HepG2 (cell line): ENCODE results near the gene TENM3. TPM values are rescaled to one million over a fixed set of nuclear protein-coding genes. Genes with fewer than 3 reads are reported as not detected.
"Not testable (repeated sequence)": the region's sequence is repeated elsewhere in the genome, so short reads cannot be mapped to it uniquely, and the experiment has no call there.

Experiments used
- ATAC-seq: fragments of 200-7000 bp; cut with Tn5 transposase; 3 replicates; pipeline ENCODE4 v1.9.1; 2020; ENCODE audit warnings: mild to moderate bottlenecking, moderate library complexity
- BruUV-seq: library from RNA; stranded (reverse); fragments of 400-500 nt; replicated peaks from 2 replicates; lab custom pipeline; 2021; lab: Mats Ljungman, UMichigan
- CTCF ChIA-PET: fragments of 300-600 bp; formaldehyde crosslinking; extraction: SDS; loops from one replicate; lab custom pipeline; 2021; ENCODE audit warnings: low total read pairs, inconsistent platforms, low intra/inter-chr PET ratio; lab: Yijun Ruan, JAX
- POLR2A ChIA-PET: fragments of 350-600 bp; sonication (Branson Sonifier 250); formaldehyde crosslinking; loops from one replicate; lab custom pipeline; 2020; ENCODE audit warnings: antibody characterized with exemption, inconsistent platforms; lab: Yijun Ruan, JAX
- DNase-seq: peaks from one replicate; pipeline ENCODE4 v3.0.0-alpha.2; 2015; ENCODE audit warnings: low spot score
- FAIRE-seq: peaks from 3 replicates; lab custom pipeline; 2011; peaks lifted over from hg19 to GRCh38; lab: Jason Lieb, UNC
- H2AFZ ChIP-seq: one replicate; pipeline ENCODE4 v1.6.1; 2011; ENCODE audit warnings: low read length, inconsistent platforms
- H3K27ac ChIP-seq: fragments of 300-600 bp; 3 replicates; pipeline ENCODE4 v1.8.0; 2011; ENCODE audit warnings: mixed run types, mild to moderate bottlenecking, mixed read lengths, low read length, inconsistent platforms; ENCODE audit not compliant: insufficient read depth; ENCODE audit errors: extremely low read length
- H3K27me3 ChIP-seq, 2 experiments: fragments of 200-600 bp in 1 of 2; 2 replicates in 1 of 2; 3 replicates in 1 of 2; pipeline versions ENCODE4 v1.6.0 to v1.8.0; 2011; ENCODE audit warnings: low read length in 2 of 2, mild to moderate bottlenecking in 2 of 2, moderate library complexity in 2 of 2, inconsistent platforms in 1 of 2; ENCODE audit not compliant: insufficient read depth in 2 of 2, control insufficient read depth in 1 of 2
- H3K36me3 ChIP-seq, 2 experiments: fragments of 200-600 bp in 1 of 2; replicated peaks in 1 of 2; 2 replicates in 1 of 2; 3 replicates in 1 of 2; pipeline versions ENCODE4 v1.5.1 to v1.8.0; 2011; ENCODE audit warnings: low read length in 2 of 2, inconsistent platforms in 1 of 2; ENCODE audit not compliant: insufficient read depth in 2 of 2, control insufficient read depth in 1 of 2
- H3K4me1 ChIP-seq: 2 replicates; pipeline ENCODE4 v1.5.1; 2012; ENCODE audit warnings: low read length, inconsistent platforms; ENCODE audit not compliant: insufficient read depth
- H3K4me2 ChIP-seq: 2 replicates; pipeline ENCODE4 v1.6.0; 2011; ENCODE audit warnings: low read depth, low read length, inconsistent platforms
- H3K4me3 ChIP-seq, 3 experiments: fragments of 200-600 bp in 1 of 3; sonication (generic), shearing (Covaris generic) in 1 of 3; replicated peaks in 1 of 3; 2 replicates each; pipeline ENCODE4 v1.5.1; 2011 to 2016; ENCODE audit warnings: low read length in 3 of 3, inconsistent platforms in 2 of 3, low read depth in 2 of 3, mild to moderate bottlenecking in 2 of 3, control low read depth in 1 of 3, mixed read lengths in 1 of 3; ENCODE audit not compliant: insufficient read depth in 1 of 3
- H3K79me2 ChIP-seq: one replicate; pipeline ENCODE4 v1.6.1; 2011; ENCODE audit warnings: low read length, inconsistent platforms; ENCODE audit not compliant: insufficient read depth
- H3K9ac ChIP-seq: 2 replicates; pipeline ENCODE4 v1.6.0; 2011; ENCODE audit warnings: mild to moderate bottlenecking, low read depth, low read length, inconsistent platforms; ENCODE audit not compliant: insufficient read depth
- H3K9me3 ChIP-seq: 2 replicates; pipeline ENCODE4 v1.5.1; 2012; ENCODE audit warnings: mild to moderate bottlenecking, low read length
- H4K20me1 ChIP-seq: 2 replicates; pipeline ENCODE4 v1.6.0; 2011; ENCODE audit warnings: inconsistent platforms, mild to moderate bottlenecking, low read length, moderate library complexity; ENCODE audit not compliant: insufficient read depth
- CENPX ChIP-seq: sonication (generic); formaldehyde crosslinking; IDR thresholded peaks from 2 replicates; pipeline ENCODE4 v1.9.0; 2021; ENCODE audit warnings: mild to moderate bottlenecking, missing genetic modification reagents, moderate library complexity
- EHMT2 ChIP-seq: fragments of 200-600 bp; sonication (generic); IDR thresholded peaks from 2 replicates; pipeline ENCODE4 v1.7.0; 2017; ENCODE audit warnings: antibody characterized with exemption, low read depth, low read length, borderline replicate concordance
- ESRRA ChIP-seq: sonication (generic); formaldehyde crosslinking; IDR thresholded peaks from 2 replicates; pipeline ENCODE4 v1.5.1; 2020; ENCODE audit warnings: mild to moderate bottlenecking, low read depth, missing genetic modification reagents
- FOSL2 ChIP-seq: sonication (generic); formaldehyde crosslinking; IDR thresholded peaks from 2 replicates; pipeline ENCODE4 v1.4.0; 2020; ENCODE audit warnings: missing genetic modification reagents
- FOXO1 ChIP-seq: sonication (generic); formaldehyde crosslinking; IDR thresholded peaks from 2 replicates; pipeline ENCODE4 v1.4.0; 2020; ENCODE audit warnings: missing genetic modification reagents
- FOXP1 ChIP-seq, 2 experiments: fragments of 450-650 bp in 1 of 2; IDR thresholded peaks; 2 replicates each; pipeline ENCODE4 v1.6.1; 2017 to 2018; ENCODE audit warnings: antibody characterized with exemption in 1 of 2
- RORA ChIP-seq: sonication (generic); formaldehyde crosslinking; IDR thresholded peaks from 2 replicates; pipeline ENCODE4 v1.5.0; 2020; ENCODE audit warnings: mild to moderate bottlenecking, missing genetic modification reagents, moderate library complexity
- SAFB2 ChIP-seq: sonication (generic); formaldehyde crosslinking; IDR thresholded peaks from 2 replicates; pipeline ENCODE4 v1.5.1; 2020; ENCODE audit warnings: missing genetic modification reagents, low read depth, mild to moderate bottlenecking, borderline replicate concordance
- SAP130 ChIP-seq: IDR thresholded peaks from 2 replicates; pipeline ENCODE4 v1.6.1; 2016; ENCODE audit warnings: low read depth
- TERF1 ChIP-seq: sonication (generic); formaldehyde crosslinking; IDR thresholded peaks from 2 replicates; pipeline ENCODE4 v1.8.0; 2022; ENCODE audit warnings: mild to moderate bottlenecking, missing genetic modification reagents, moderate library complexity
- ZKSCAN8 ChIP-seq: IDR thresholded peaks from 2 replicates; pipeline ENCODE4 v1.6.1; 2016; ENCODE audit warnings: borderline replicate concordance, missing genetic modification reagents, missing compliant biosample characterization
- ZNF101 ChIP-seq: sonication (generic); formaldehyde crosslinking; IDR thresholded peaks from 2 replicates; pipeline ENCODE4 v1.4.0; 2020; ENCODE audit warnings: mild to moderate bottlenecking, low read depth, missing genetic modification reagents, borderline replicate concordance
- ZNF225 ChIP-seq: sonication (generic); formaldehyde crosslinking; IDR thresholded peaks from 2 replicates; pipeline ENCODE4 v1.4.0; 2020; ENCODE audit warnings: mild to moderate bottlenecking, missing genetic modification reagents
- ZNF30 ChIP-seq: sonication (generic); formaldehyde crosslinking; IDR thresholded peaks from 2 replicates; pipeline ENCODE4 v1.5.0; 2020; ENCODE audit warnings: mild to moderate bottlenecking, missing genetic modification reagents
- ZNF335 ChIP-seq: sonication (generic); formaldehyde crosslinking; IDR thresholded peaks from 2 replicates; pipeline ENCODE4 v1.4.0; 2020; ENCODE audit warnings: missing genetic modification reagents
- ZNF44 ChIP-seq: sonication (generic); formaldehyde crosslinking; IDR thresholded peaks from 2 replicates; pipeline ENCODE4 v1.5.1; 2020; ENCODE audit warnings: mild to moderate bottlenecking, missing genetic modification reagents
- WGBS: methylation state at CpG from one replicate; pipeline ENCODE4 v1.1.6; 2017; ENCODE audit warnings: low lambda C conversion rate; 5-methylcytosine and 5-hydroxymethylcytosine counted together
- in situ Hi-C: cut with HindIII; loops from 2 replicates; pipeline ENCODE4 v1.10.0; 2017; ENCODE audit warnings: low pct_unique_long_range_greater_than_20kb; ENCODE audit not compliant: extremely low pct_ligation_motif_present
- intact Hi-C: fragments of 100-400 bp; cut with micrococcal nuclease; formaldehyde crosslinking; loops from one replicate; pipeline ENCODE4 v1.10.0; 2022; ENCODE audit not compliant: unreplicated experiment
- polyA plus RNA-seq, 8 experiments: library from polyadenylated mRNA; depleted of rRNA in 3 of 8; stranded (reverse) in 7 of 8; unstranded in 1 of 8; fragments of >200 nt; fragmentation: Illumina TruSeq in 4 of 8; extraction: Trizol in 4 of 8; gene quantifications; 2 replicates each; pipeline versions ENCODE4 v1.2.1 to v1.2.3, GENCODE V29; 2011 to 2016; ENCODE audit warnings: low read depth in 4 of 8, missing spikeins in 1 of 8, mixed read lengths in 1 of 8; ENCODE audit not compliant: insufficient read depth in 1 of 8
- total RNA-seq, 5 experiments: library from RNA; depleted of rRNA; stranded (reverse); fragments of >200 nt; fragmentation: Illumina TruSeq; extraction: Trizol; gene quantifications; 2 replicates each; pipeline ENCODE4 v1.2.3, GENCODE V29; 2016; ENCODE audit warnings: low read depth in 1 of 5

Gene TENM3
- total and polyA plus RNA-seq, 2 of the 13 experiments (the other 11 are each of a cell fraction or from before 2014, with no cell fraction given), result 0.04 TPM; not detected in 1

GRCh38 chr4:182240161-182241130 lies 2.8 kb upstream of the TENM3 start:
- no peak overlapping the region for H2AFZ ChIP-seq
- no peaks in the 10 kb centered on the region for H3K9me3 ChIP-seq
- no peaks in the 10 kb centered on the region for H4K20me1 ChIP-seq
- ATAC-seq (peak; percentile 62), DNase-seq (peak; percentile 81), FAIRE-seq (no peak)
- TF ChIP-seq SAP130 (CRISPR knock-in tag) (no peak), FOXP1 (IDR thresholded peaks at IDR 0.05) (no peak), FOXP1 (CRISPR knock-in tag; IDR thresholded peaks at IDR 0.05) (no peak), ZNF225 (CRISPR knock-in tag) (no peak), ZNF30 (no peak), FOXO1 (CRISPR knock-in tag) (no peak), ZNF101 (no peak), FOSL2 (CRISPR knock-in tag) (no peak), ZKSCAN8 (CRISPR knock-in tag) (no peak), ZNF335 (CRISPR knock-in tag) (no peak), ZNF44 (CRISPR knock-in tag) (no peak), RORA (CRISPR knock-in tag) (no peak), EHMT2 (no peak), ESRRA (CRISPR knock-in tag) (no peak), TERF1 (CRISPR knock-in tag) (no peak), CENPX (no peak), SAFB2 (CRISPR knock-in tag) (no peak)
- no peaks in the 10 kb centered on the region for H3K79me2 ChIP-seq
- no peak overlapping the region for H3K4me3 ChIP-seq
- H3K4me2 ChIP-seq, result no peak overlapping the region
- no peak overlapping the region for H3K9ac ChIP-seq
- H3K4me1 ChIP-seq, result no peaks in the 10 kb centered on the region
- ChIA-PET CTCF (no interaction called here), POLR2A (no interaction called here)
- intact Hi-C loops (no loop called here), in situ Hi-C loops (no loop called here)
- no TSS peak for BruUV-seq
- H3K27ac ChIP-seq, result no peak overlapping the region
- WGBS, result 14% methylated on average over 18 of the region's 18 CpGs
- no peaks in the 10 kb centered on the region for H3K27me3 ChIP-seq
- no peaks in the 10 kb centered on the region for H3K36me3 ChIP-seq

DNA sequence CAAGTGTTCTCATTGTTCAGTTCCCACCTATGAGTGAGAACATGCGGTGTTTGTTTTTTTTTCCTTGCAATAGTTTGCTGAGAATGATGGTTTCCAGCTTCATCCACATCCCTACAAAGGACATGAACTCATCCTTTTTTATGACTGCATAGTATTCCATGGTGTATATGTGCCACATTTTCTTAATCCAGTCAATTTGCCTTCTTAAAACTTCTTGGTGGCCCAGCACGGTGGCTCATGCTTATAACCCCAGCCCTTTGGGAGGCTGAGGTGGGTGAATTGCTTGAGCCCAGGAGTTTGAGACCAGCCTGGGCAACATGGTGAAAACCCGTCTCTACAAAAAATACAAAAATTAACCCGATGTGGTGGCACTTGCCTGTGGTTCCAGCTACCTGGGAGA lies 942 bp upstream of the TENM3 start:
- in situ Hi-C loops, intact Hi-C loops, H3K4me1 ChIP-seq, H3K4me2 ChIP-seq, H3K27ac ChIP-seq, H3K4me3 ChIP-seq, FAIRE-seq, DNase-seq, POLR2A ChIA-PET, H3K27me3 ChIP-seq, H4K20me1 ChIP-seq, H3K9me3 ChIP-seq, ATAC-seq, H2AFZ ChIP-seq, CTCF ChIA-PET, H3K36me3 ChIP-seq, H3K79me2 ChIP-seq, H3K9ac ChIP-seq, BruUV-seq: not testable (repeated sequence)
- 53% methylated on average over 4 of the region's 4 CpGs for WGBS
